DND-41 (cell line): ENCODE results near the gene NR2E1.

ENCODE experiments used
- EZH2 ChIP-seq: IDR thresholded peaks from 3 replicates; pipeline ENCODE4 v1.6.1; 2012; ENCODE audit warnings: borderline replicate concordance, low read depth, mild to moderate bottlenecking, moderate library complexity, low read length, inconsistent platforms; ENCODE audit not compliant: severe bottlenecking
- TF ChIP-seq, protein P1 (sequence below): IDR thresholded peaks from 2 replicates; pipeline ENCODE4 v1.5.1; 2012; ENCODE audit warnings: borderline replicate concordance, low read length, moderate library complexity, mild to moderate bottlenecking; ENCODE audit not compliant: poor library complexity, severe bottlenecking; ENCODE audit errors: extremely low read depth

GRCh38 chr6:108187519-108187918 lies 21.7 kb downstream of the NR2E1 start:
- TF ChIP-seq, protein P1, sequence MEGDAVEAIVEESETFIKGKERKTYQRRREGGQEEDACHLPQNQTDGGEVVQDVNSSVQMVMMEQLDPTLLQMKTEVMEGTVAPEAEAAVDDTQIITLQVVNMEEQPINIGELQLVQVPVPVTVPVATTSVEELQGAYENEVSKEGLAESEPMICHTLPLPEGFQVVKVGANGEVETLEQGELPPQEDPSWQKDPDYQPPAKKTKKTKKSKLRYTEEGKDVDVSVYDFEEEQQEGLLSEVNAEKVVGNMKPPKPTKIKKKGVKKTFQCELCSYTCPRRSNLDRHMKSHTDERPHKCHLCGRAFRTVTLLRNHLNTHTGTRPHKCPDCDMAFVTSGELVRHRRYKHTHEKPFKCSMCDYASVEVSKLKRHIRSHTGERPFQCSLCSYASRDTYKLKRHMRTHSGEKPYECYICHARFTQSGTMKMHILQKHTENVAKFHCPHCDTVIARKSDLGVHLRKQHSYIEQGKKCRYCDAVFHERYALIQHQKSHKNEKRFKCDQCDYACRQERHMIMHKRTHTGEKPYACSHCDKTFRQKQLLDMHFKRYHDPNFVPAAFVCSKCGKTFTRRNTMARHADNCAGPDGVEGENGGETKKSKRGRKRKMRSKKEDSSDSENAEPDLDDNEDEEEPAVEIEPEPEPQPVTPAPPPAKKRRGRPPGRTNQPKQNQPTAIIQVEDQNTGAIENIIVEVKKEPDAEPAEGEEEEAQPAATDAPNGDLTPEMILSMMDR = no peak
- TF ChIP-seq EZH2 = no peak
